GM23338 (cell line): ENCODE measurements around the gene PTGR3.

ENCODE experiments used
- CREB1 ChIP-seq: fragments of 250-450 bp; sonication (Bioruptor Pico); IDR thresholded peaks from 2 replicates; pipeline ENCODE4 v1.5.0; 2020; ENCODE audit warnings: low read depth, mild to moderate bottlenecking, moderate library complexity
- EZH2 ChIP-seq: fragments of 200-600 bp; sonication (generic); IDR thresholded peaks from one replicate; pipeline ENCODE4 v1.8.0; 2017; ENCODE audit warnings: antibody characterized with exemption, mild to moderate bottlenecking, low read depth; ENCODE audit not compliant: unreplicated experiment
- EZH2phosphoT487 ChIP-seq: fragments of 200-600 bp; sonication (generic); IDR thresholded peaks from one replicate; pipeline ENCODE4 v1.8.1; 2018; ENCODE audit warnings: antibody characterized with exemption; ENCODE audit not compliant: unreplicated experiment
- POLR2AphosphoS5 ChIP-seq: IDR thresholded peaks from 2 replicates; pipeline ENCODE4 v1.6.1; 2016; ENCODE audit warnings: antibody characterized with exemption, low read depth
- STAT1 ChIP-seq: IDR thresholded peaks from one replicate; pipeline ENCODE4 v1.6.1; 2016; ENCODE audit warnings: antibody characterized with exemption; ENCODE audit not compliant: unreplicated experiment
- TF ChIP-seq, protein P1 (sequence below), 2 experiments: fragments of 200-600 bp in 1 of 2; sonication (generic) in 1 of 2; conservative IDR thresholded peaks; 2 replicates each; pipeline versions ENCODE4 v1.5.1 to v1.6.1; 2016 to 2017; ENCODE audit warnings: antibody characterized with exemption in 2 of 2, low read depth in 2 of 2, mild to moderate bottlenecking in 2 of 2, moderate library complexity in 1 of 2
- TF ChIP-seq, protein P2 (sequence below): IDR thresholded peaks from one replicate; pipeline ENCODE4 v1.6.1; 2018; ENCODE audit warnings: antibody characterized with exemption; ENCODE audit not compliant: unreplicated experiment

- TF ChIP-seq, protein P1, sequence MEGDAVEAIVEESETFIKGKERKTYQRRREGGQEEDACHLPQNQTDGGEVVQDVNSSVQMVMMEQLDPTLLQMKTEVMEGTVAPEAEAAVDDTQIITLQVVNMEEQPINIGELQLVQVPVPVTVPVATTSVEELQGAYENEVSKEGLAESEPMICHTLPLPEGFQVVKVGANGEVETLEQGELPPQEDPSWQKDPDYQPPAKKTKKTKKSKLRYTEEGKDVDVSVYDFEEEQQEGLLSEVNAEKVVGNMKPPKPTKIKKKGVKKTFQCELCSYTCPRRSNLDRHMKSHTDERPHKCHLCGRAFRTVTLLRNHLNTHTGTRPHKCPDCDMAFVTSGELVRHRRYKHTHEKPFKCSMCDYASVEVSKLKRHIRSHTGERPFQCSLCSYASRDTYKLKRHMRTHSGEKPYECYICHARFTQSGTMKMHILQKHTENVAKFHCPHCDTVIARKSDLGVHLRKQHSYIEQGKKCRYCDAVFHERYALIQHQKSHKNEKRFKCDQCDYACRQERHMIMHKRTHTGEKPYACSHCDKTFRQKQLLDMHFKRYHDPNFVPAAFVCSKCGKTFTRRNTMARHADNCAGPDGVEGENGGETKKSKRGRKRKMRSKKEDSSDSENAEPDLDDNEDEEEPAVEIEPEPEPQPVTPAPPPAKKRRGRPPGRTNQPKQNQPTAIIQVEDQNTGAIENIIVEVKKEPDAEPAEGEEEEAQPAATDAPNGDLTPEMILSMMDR (conservative IDR thresholded peaks at IDR 0.05; ENCODE audit: low read depth in 2 of 2) = no peak
- TF ChIP-seq EZH2 = no peak
- TF ChIP-seq POLR2AphosphoS5 = no peak
- TF ChIP-seq, protein P2, sequence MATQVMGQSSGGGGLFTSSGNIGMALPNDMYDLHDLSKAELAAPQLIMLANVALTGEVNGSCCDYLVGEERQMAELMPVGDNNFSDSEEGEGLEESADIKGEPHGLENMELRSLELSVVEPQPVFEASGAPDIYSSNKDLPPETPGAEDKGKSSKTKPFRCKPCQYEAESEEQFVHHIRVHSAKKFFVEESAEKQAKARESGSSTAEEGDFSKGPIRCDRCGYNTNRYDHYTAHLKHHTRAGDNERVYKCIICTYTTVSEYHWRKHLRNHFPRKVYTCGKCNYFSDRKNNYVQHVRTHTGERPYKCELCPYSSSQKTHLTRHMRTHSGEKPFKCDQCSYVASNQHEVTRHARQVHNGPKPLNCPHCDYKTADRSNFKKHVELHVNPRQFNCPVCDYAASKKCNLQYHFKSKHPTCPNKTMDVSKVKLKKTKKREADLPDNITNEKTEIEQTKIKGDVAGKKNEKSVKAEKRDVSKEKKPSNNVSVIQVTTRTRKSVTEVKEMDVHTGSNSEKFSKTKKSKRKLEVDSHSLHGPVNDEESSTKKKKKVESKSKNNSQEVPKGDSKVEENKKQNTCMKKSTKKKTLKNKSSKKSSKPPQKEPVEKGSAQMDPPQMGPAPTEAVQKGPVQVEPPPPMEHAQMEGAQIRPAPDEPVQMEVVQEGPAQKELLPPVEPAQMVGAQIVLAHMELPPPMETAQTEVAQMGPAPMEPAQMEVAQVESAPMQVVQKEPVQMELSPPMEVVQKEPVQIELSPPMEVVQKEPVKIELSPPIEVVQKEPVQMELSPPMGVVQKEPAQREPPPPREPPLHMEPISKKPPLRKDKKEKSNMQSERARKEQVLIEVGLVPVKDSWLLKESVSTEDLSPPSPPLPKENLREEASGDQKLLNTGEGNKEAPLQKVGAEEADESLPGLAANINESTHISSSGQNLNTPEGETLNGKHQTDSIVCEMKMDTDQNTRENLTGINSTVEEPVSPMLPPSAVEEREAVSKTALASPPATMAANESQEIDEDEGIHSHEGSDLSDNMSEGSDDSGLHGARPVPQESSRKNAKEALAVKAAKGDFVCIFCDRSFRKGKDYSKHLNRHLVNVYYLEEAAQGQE = no peak
- no peak for TF ChIP-seq EZH2phosphoT487
- no peak for TF ChIP-seq STAT1
- TF ChIP-seq CREB1 (CRISPR knock-in tag) = peak; percentile 48; the same call in 1 of the 2 replicates
Observed at GRCh38 chr18:75210274-75211001, 1.5 kb upstream of the PTGR3 start, which contains the start of gene TSHZ1.
